SK-N-SH treated with all-trans-retinoic acid at 6 μM for 48 hours (cell line): ENCODE measurements around the gene CTAGE1.

Experiments
- CSDC2 ChIP-seq: fragments of 250-450 bp; sonication (Bioruptor Pico); IDR thresholded peaks from 2 replicates; pipeline ENCODE4 v1.5.0; 2020; ENCODE audit warnings: mild to moderate bottlenecking, moderate library complexity
- ISL1 ChIP-seq: fragments of 250-450 bp; sonication (Bioruptor Pico); IDR thresholded peaks from 2 replicates; pipeline ENCODE4 v2.1.2; 2022; ENCODE audit warnings: mild to moderate bottlenecking, moderate library complexity
- PPARA ChIP-seq: fragments of 250-450 bp; sonication (Bioruptor Pico); IDR thresholded peaks from 2 replicates; pipeline ENCODE4 v1.5.0; 2020; ENCODE audit warnings: mild to moderate bottlenecking, borderline replicate concordance
- RARB ChIP-seq: fragments of 250-450 bp; sonication (Bioruptor Pico); IDR thresholded peaks from 2 replicates; pipeline ENCODE4 v1.8.0; 2021; ENCODE audit warnings: mild to moderate bottlenecking, moderate library complexity
- TOX ChIP-seq: fragments of 250-450 bp; sonication (Bioruptor Pico); IDR thresholded peaks from 2 replicates; pipeline ENCODE4 v1.8.0; 2021; ENCODE audit warnings: mild to moderate bottlenecking, moderate library complexity, borderline replicate concordance
- ZC3H10 ChIP-seq: fragments of 250-450 bp; sonication (Bioruptor Pico); IDR thresholded peaks from 2 replicates; pipeline ENCODE4 v1.5.1; 2021; ENCODE audit warnings: mild to moderate bottlenecking, moderate library complexity
- ZFP3 ChIP-seq: fragments of 250-450 bp; sonication (Bioruptor Pico); IDR thresholded peaks from 2 replicates; pipeline ENCODE4 v1.5.0; 2020; ENCODE audit warnings: mild to moderate bottlenecking, moderate library complexity
- ZFP30 ChIP-seq: fragments of 450-650 bp; formaldehyde crosslinking; IDR thresholded peaks from 2 replicates; pipeline ENCODE4 v1.5.0; 2022; ENCODE audit warnings: mild to moderate bottlenecking, moderate library complexity
- ZNF8 ChIP-seq: fragments of 450-650 bp; formaldehyde crosslinking; IDR thresholded peaks from 2 replicates; pipeline ENCODE4 v1.5.0; 2020; ENCODE audit warnings: mild to moderate bottlenecking, moderate library complexity
- TF ChIP-seq, protein P1 (sequence below): fragments of 250-450 bp; sonication (Bioruptor Pico); IDR thresholded peaks from 2 replicates; pipeline ENCODE4 v1.5.0; 2020; ENCODE audit warnings: mild to moderate bottlenecking, moderate library complexity
- TF ChIP-seq, protein P2 (sequence below): fragments of 250-450 bp; sonication (Bioruptor Pico); IDR thresholded peaks from 2 replicates; pipeline ENCODE4 v1.5.1; 2021; ENCODE audit warnings: mild to moderate bottlenecking, moderate library complexity
- TF ChIP-seq, protein P3 (sequence below): fragments of 250-450 bp; sonication (Bioruptor Pico); IDR thresholded peaks from 2 replicates; pipeline ENCODE4 v1.8.0; 2020; ENCODE audit warnings: mild to moderate bottlenecking, moderate library complexity, borderline replicate concordance
- TF ChIP-seq, protein P4 (sequence below): fragments of 250-450 bp; sonication (Bioruptor Pico); IDR thresholded peaks from 2 replicates; pipeline ENCODE4 v1.8.0; 2021; ENCODE audit warnings: low read depth, mild to moderate bottlenecking, moderate library complexity, borderline replicate concordance

DNA sequence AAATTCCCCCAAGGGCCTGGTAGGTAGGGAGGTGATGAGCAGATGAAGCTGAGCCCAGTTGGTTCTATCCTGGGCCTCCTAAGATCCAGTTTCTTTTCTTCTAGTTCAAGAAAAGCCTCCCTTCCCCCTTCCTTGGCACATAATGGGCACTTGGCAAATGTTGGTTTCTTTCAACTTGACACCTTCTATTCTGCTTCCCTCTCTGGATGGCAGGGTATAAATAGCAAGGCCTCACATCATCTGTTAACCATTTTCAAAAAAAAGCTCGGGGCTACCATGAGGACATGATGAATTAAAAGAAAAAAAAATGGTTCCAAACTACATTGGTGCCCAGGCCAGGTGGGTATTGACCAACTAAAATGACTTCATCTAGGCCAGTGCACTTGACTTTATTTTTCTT lies 29.9 kb downstream of the CTAGE1 start:
- TF ChIP-seq ISL1 (CRISPR knock-in tag) (no peak), ZC3H10 (CRISPR knock-in tag) (no peak), TOX (CRISPR knock-in tag) (no peak), ZFP3 (no peak), ZFP30 (CRISPR knock-in tag) (no peak), RARB (no peak), ZNF8 (no peak), PPARA (CRISPR knock-in tag) (no peak), CSDC2 (CRISPR knock-in tag) (no peak)
- TF ChIP-seq, protein P1, sequence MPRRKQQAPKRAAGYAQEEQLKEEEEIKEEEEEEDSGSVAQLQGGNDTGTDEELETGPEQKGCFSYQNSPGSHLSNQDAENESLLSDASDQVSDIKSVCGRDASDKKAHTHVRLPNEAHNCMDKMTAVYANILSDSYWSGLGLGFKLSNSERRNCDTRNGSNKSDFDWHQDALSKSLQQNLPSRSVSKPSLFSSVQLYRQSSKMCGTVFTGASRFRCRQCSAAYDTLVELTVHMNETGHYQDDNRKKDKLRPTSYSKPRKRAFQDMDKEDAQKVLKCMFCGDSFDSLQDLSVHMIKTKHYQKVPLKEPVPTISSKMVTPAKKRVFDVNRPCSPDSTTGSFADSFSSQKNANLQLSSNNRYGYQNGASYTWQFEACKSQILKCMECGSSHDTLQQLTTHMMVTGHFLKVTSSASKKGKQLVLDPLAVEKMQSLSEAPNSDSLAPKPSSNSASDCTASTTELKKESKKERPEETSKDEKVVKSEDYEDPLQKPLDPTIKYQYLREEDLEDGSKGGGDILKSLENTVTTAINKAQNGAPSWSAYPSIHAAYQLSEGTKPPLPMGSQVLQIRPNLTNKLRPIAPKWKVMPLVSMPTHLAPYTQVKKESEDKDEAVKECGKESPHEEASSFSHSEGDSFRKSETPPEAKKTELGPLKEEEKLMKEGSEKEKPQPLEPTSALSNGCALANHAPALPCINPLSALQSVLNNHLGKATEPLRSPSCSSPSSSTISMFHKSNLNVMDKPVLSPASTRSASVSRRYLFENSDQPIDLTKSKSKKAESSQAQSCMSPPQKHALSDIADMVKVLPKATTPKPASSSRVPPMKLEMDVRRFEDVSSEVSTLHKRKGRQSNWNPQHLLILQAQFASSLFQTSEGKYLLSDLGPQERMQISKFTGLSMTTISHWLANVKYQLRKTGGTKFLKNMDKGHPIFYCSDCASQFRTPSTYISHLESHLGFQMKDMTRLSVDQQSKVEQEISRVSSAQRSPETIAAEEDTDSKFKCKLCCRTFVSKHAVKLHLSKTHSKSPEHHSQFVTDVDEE, result no peak
- TF ChIP-seq, protein P2, sequence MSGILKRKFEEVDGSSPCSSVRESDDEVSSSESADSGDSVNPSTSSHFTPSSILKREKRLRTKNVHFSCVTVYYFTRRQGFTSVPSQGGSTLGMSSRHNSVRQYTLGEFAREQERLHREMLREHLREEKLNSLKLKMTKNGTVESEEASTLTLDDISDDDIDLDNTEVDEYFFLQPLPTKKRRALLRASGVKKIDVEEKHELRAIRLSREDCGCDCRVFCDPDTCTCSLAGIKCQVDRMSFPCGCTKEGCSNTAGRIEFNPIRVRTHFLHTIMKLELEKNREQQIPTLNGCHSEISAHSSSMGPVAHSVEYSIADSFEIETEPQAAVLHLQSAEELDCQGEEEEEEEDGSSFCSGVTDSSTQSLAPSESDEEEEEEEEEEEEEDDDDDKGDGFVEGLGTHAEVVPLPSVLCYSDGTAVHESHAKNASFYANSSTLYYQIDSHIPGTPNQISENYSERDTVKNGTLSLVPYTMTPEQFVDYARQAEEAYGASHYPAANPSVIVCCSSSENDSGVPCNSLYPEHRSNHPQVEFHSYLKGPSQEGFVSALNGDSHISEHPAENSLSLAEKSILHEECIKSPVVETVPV (CRISPR knock-in tag), result no peak
- TF ChIP-seq, protein P3, sequence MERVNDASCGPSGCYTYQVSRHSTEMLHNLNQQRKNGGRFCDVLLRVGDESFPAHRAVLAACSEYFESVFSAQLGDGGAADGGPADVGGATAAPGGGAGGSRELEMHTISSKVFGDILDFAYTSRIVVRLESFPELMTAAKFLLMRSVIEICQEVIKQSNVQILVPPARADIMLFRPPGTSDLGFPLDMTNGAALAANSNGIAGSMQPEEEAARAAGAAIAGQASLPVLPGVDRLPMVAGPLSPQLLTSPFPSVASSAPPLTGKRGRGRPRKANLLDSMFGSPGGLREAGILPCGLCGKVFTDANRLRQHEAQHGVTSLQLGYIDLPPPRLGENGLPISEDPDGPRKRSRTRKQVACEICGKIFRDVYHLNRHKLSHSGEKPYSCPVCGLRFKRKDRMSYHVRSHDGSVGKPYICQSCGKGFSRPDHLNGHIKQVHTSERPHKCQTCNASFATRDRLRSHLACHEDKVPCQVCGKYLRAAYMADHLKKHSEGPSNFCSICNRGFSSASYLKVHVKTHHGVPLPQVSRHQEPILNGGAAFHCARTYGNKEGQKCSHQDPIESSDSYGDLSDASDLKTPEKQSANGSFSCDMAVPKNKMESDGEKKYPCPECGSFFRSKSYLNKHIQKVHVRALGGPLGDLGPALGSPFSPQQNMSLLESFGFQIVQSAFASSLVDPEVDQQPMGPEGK (CRISPR knock-in tag), result no peak
- TF ChIP-seq, protein P4, sequence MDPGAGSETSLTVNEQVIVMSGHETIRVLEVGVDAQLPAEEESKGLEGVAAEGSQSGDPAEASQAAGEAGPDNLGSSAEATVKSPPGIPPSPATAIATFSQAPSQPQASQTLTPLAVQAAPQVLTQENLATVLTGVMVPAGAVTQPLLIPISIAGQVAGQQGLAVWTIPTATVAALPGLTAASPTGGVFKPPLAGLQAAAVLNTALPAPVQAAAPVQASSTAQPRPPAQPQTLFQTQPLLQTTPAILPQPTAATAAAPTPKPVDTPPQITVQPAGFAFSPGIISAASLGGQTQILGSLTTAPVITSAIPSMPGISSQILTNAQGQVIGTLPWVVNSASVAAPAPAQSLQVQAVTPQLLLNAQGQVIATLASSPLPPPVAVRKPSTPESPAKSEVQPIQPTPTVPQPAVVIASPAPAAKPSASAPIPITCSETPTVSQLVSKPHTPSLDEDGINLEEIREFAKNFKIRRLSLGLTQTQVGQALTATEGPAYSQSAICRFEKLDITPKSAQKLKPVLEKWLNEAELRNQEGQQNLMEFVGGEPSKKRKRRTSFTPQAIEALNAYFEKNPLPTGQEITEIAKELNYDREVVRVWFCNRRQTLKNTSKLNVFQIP, result no peak
